A549 (cell line): ENCODE data around the gene ATAD3A. TPM values are rescaled to one million over a fixed set of nuclear protein-coding genes. Genes with fewer than 3 reads are reported as not detected.

Experiments used
- ATAC-seq, 2 experiments: fragments of 200-7000 bp in 1 of 2; fragments of >200 bp in 1 of 2; cut with Nextera tagmentation in 1 of 2; cut with Tn5 transposase in 1 of 2; 3 replicates each; pipeline versions ENCODE4 v1.8.0 to v1.9.1; 2018 to 2020; ENCODE audit warnings: mild to moderate bottlenecking in 1 of 2, moderate library complexity in 1 of 2
- CTCF ChIA-PET: fragments of 300-600 bp; sonication (Branson Sonifier 250); formaldehyde crosslinking; extraction: SDS; loops from one replicate; lab custom pipeline; 2021; ENCODE audit warnings: antibody characterized with exemption, inconsistent platforms; lab: Yijun Ruan, JAX
- POLR2A ChIA-PET: fragments of 350-600 bp; formaldehyde crosslinking; extraction: SDS; loops from one replicate; lab custom pipeline; 2021; ENCODE audit warnings: antibody characterized with exemption, inconsistent platforms; lab: Yijun Ruan, JAX
- DNase-seq, 2 experiments: peaks; one replicate each; pipeline versions ENCODE4 v3.0.0 to v3.0.0-alpha.2; 2011 to 2016; ENCODE audit warnings: low read depth in 1 of 2, low spot score in 1 of 2
- FAIRE-seq: peaks from 2 replicates; lab custom pipeline; 2011; peaks lifted over from hg19 to GRCh38; lab: Jason Lieb, UNC
- H3K27ac ChIP-seq, 2 experiments: fragments of >200 bp; sonication (Bioruptor Twin); formaldehyde crosslinking; 3 replicates each; pipeline ENCODE4 v1.5.1; 2016 to 2017
- H3K4me1 ChIP-seq: fragments of >200 bp; sonication (Bioruptor Twin); formaldehyde crosslinking; 3 replicates; pipeline ENCODE4 v1.6.1; 2016
- H3K4me2 ChIP-seq: fragments of >200 bp; sonication (Bioruptor Twin); formaldehyde crosslinking; 3 replicates; pipeline ENCODE4 v1.6.1; 2016
- H3K4me3 ChIP-seq: fragments of >200 bp; sonication (Bioruptor Twin); formaldehyde crosslinking; 3 replicates; pipeline ENCODE4 v1.5.1; 2016
- H3K9me3 ChIP-seq: fragments of >200 bp; sonication (Bioruptor Twin); formaldehyde crosslinking; 3 replicates; pipeline ENCODE4 v1.6.1; 2016
- ATOH8 ChIP-seq: fragments of 250-450 bp; sonication (Bioruptor Pico); IDR thresholded peaks from 2 replicates; pipeline ENCODE4 v1.5.0; 2020; ENCODE audit warnings: low read depth, mild to moderate bottlenecking, moderate library complexity
- CHD2 ChIP-seq: fragments of 150-350 bp; IDR thresholded peaks from 2 replicates; pipeline ENCODE4 v1.6.1; 2014; ENCODE audit warnings: low read length; ENCODE audit not compliant: partially characterized antibody
- EHF ChIP-seq: fragments of 250-450 bp; sonication (Bioruptor Pico); IDR thresholded peaks from 2 replicates; pipeline ENCODE4 v1.5.0; 2020; ENCODE audit warnings: mild to moderate bottlenecking
- FOXS1 ChIP-seq: fragments of 250-450 bp; sonication (Bioruptor Pico); IDR thresholded peaks from 2 replicates; pipeline ENCODE4 v1.5.0; 2020; ENCODE audit warnings: mild to moderate bottlenecking, moderate library complexity
- GATA3 ChIP-seq: IDR thresholded peaks from 2 replicates; pipeline ENCODE4 v1.6.1; 2012; ENCODE audit warnings: borderline replicate concordance
- HDAC2 ChIP-seq: fragments of 200-600 bp; sonication (generic); IDR thresholded peaks from 2 replicates; pipeline ENCODE4 v1.6.1; 2016
- HES2 ChIP-seq: fragments of >200 bp; sonication (Bioruptor Twin); formaldehyde crosslinking; IDR thresholded peaks from 2 replicates; pipeline ENCODE4 v1.6.1; 2016
- HEYL ChIP-seq: fragments of 250-450 bp; sonication (Bioruptor Pico); IDR thresholded peaks from 2 replicates; pipeline ENCODE4 v1.8.0; 2021; ENCODE audit warnings: mild to moderate bottlenecking, moderate library complexity
- HMGXB4 ChIP-seq: fragments of 250-450 bp; sonication (Bioruptor Pico); IDR thresholded peaks from 2 replicates; pipeline ENCODE4 v1.5.0; 2021; ENCODE audit warnings: mild to moderate bottlenecking, moderate library complexity, borderline replicate concordance
- HOXB5 ChIP-seq: fragments of 250-450 bp; sonication (Bioruptor Pico); IDR thresholded peaks from 2 replicates; pipeline ENCODE4 v1.5.0; 2020; ENCODE audit warnings: mild to moderate bottlenecking, moderate library complexity
- JUNB ChIP-seq: fragments of >200 bp; sonication (Bioruptor Twin); formaldehyde crosslinking; IDR thresholded peaks from 2 replicates; pipeline ENCODE4 v1.6.1; 2016
- KDM5A ChIP-seq: fragments of 200-600 bp; sonication (generic); IDR thresholded peaks from 2 replicates; pipeline ENCODE4 v1.6.1; 2016; ENCODE audit warnings: antibody characterized with exemption, mild to moderate bottlenecking
- MAX ChIP-seq: IDR thresholded peaks from 2 replicates; pipeline ENCODE4 v1.6.1; 2012
- RARB ChIP-seq: fragments of 250-450 bp; sonication (Bioruptor Pico); IDR thresholded peaks from 2 replicates; pipeline ENCODE4 v1.8.0; 2021; ENCODE audit warnings: mild to moderate bottlenecking, moderate library complexity
- RCOR1 ChIP-seq: fragments of 150-350 bp; IDR thresholded peaks from 2 replicates; pipeline ENCODE4 v1.6.1; 2014; ENCODE audit warnings: antibody characterized with exemption, low read length, low read depth
- SREBF2 ChIP-seq: fragments of 450-650 bp; IDR thresholded peaks from 2 replicates; pipeline ENCODE4 v1.6.1; 2014; ENCODE audit warnings: mild to moderate bottlenecking, moderate library complexity
- TP53 ChIP-seq: fragments of 250-450 bp; sonication (Bioruptor Pico); IDR thresholded peaks from 2 replicates; pipeline ENCODE4 v1.5.0; 2021; ENCODE audit warnings: mild to moderate bottlenecking, moderate library complexity
- ZNF302 ChIP-seq: fragments of 250-450 bp; sonication (Bioruptor Pico); IDR thresholded peaks from 2 replicates; pipeline ENCODE4 v1.9.0; 2021; ENCODE audit warnings: inconsistent platforms, mild to moderate bottlenecking, moderate library complexity
- WGBS: methylation state at CpG from one replicate; pipeline ENCODE4 v1.1.6; 2017; ENCODE audit errors: missing lambda C conversion rate; 5-methylcytosine and 5-hydroxymethylcytosine counted together
- polyA plus RNA-seq, 4 experiments: library from polyadenylated mRNA; depleted of rRNA in 3 of 4; stranded (reverse); fragments of >200 nt; fragmentation: RNase III in 1 of 4; extraction: RNeasy Plus Mini Kit Qiagen cat#74134 plus additional on column Dnase treatment in 1 of 4; gene quantifications; 2 replicates in 3 of 4; 3 replicates in 1 of 4; pipeline ENCODE4 v1.2.3, GENCODE V29; 2011 to 2017

ATAD3A gene
- polyA plus RNA-seq, 2 of the 4 experiments (the other 2 are of a cell fraction) = 10.9 to 27.2 TPM

DNA sequence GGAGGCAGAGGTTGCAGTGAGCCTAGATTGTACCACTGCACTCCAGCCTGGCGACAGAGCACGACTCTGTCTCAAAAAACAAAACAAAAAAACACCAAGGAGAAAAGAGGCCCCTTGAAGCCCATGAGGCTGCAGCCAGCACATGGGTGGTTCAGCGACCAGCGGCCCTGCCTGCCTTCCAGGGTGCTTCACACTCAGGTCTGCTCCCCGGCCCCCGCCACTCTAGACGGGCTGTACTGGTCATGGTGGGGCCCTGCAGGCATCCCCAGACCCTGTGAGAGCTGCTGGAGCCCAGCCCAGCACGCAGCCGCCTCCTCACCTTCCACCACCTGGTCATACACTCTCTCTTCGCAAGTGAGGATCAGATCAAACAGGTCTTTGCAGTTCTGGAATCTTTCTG, 32.6 kb downstream of the ATAD3A start (continued):
- TF ChIP-seq ATOH8 (CRISPR knock-in tag) (no peak), SREBF2 (no peak), GATA3 (no peak), RCOR1 (no peak), HES2 (no peak)

- Histone ChIP-seq H3K27ac (no peak overlapping the region), H3K4me2 (no peak overlapping the region), H3K4me3 (no peak overlapping the region), H3K4me1 (no peaks in the 10 kb centered on the region), H3K9me3 (no peaks in the 10 kb centered on the region)
- FAIRE-seq (no peak), ATAC-seq (no peak), DNase-seq (no peak)
- POLR2A ChIA-PET = no interaction called here
- WGBS = 85% methylated on average over 13 of the region's 23 CpGs
- CTCF ChIA-PET = interaction anchor here (0.9 to 1.0 kb wide), 3 partner anchors 13 to 498 kb away, joined by 3 to 4 read pairs (median 3); no protein-coding TSS in a partner anchor
- TF ChIP-seq HMGXB4 (CRISPR knock-in tag) = no peak
- TF ChIP-seq MAX = no peak
- no peak for TF ChIP-seq KDM5A
- TF ChIP-seq EHF (CRISPR knock-in tag) = no peak
- TF ChIP-seq CHD2 = no peak
- TF ChIP-seq RCOR1 = no peak
- no peak for TF ChIP-seq FOXS1 (CRISPR knock-in tag)
- TF ChIP-seq HOXB5 = no peak
- TF ChIP-seq HEYL = no peak
- TF ChIP-seq RARB = no peak
- TF ChIP-seq, all 56 proteins: peak for 0
Measured at GRCh38 chr1:1545946-1546737, 34.2 kb downstream of the ATAD3A start.

DNA sequence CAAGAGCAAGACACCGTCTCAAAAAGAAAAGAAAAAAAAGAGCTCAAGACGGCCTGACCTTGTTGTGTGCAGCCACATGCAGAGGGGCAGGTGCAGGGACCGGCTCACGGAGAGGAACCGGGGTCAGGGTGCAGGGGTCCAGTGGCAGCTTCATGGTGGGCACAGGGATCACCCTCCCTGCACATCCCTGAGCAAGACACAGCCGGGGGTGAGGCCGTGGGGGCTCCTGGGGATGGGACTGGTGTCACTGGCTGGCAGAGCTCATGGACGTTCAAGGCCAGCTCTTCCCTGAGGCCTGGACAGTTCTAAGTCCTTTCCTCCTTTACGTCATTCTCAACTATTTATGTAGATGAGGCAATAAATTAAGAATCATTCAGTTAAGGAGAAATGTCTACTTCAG, 35.0 kb downstream of the ATAD3A start:
- Histone ChIP-seq H3K9me3 (no peaks in the 10 kb centered on the region), H3K4me2 (no peak overlapping the region), H3K27ac (no peak overlapping the region), H3K4me3 (no peak overlapping the region), H3K4me1 (no peaks in the 10 kb centered on the region)
- ATAC-seq (no peak), DNase-seq (no peak), FAIRE-seq (no peak)
- POLR2A ChIA-PET = no interaction called here
- TF ChIP-seq JUNB (no peak), HDAC2 (no peak), TP53 (no peak), ATOH8 (CRISPR knock-in tag) (no peak), ZNF302 (CRISPR knock-in tag) (no peak)
- 84% methylated on average over 8 of the region's 9 CpGs for WGBS
- CTCF ChIA-PET = interaction anchor here (0.9 to 1.0 kb wide), 3 partner anchors 10 to 497 kb away, joined by 3 read pairs; no protein-coding TSS in a partner anchor
